ENCODE results near the gene MAN1C1. TPM values are rescaled to one million over a fixed set of nuclear protein-coding genes. Genes with fewer than 3 reads are reported as not detected.

MAN1C1 gene
- total RNA-seq, 1 experiment from 2014 or later = 16.8 TPM

GRCh38 chr1:25645637-25646400 lies 29.2 kb downstream of the MAN1C1 start:
- peaks cover 8% of the 10 kb centered on the region for H3K4me1 Mint-ChIP-seq
- CTCF ChIA-PET = interaction anchor here (1.1 to 1.4 kb wide), 6 partner anchors 13 to 152 kb away, joined by 3 to 5 read pairs (median 5); no protein-coding TSS in a partner anchor
- H3K4me3 Mint-ChIP-seq = no peak overlapping the region
- H3K36me3 Mint-ChIP-seq = no peaks in the 10 kb centered on the region
- POLR2A ChIA-PET = no interaction called here
- TF ChIP-seq ZNF138 (CRISPR knock-in tag; conservative IDR thresholded peaks at IDR 0.05) (no peak), MYBL2 (CRISPR knock-in tag; IDR thresholded peaks at IDR 0.05) (no peak), FOXP1 (CRISPR knock-in tag; IDR thresholded peaks at IDR 0.05; ENCODE audit: borderline replicate concordance) (no peak), GABPB1 (CRISPR knock-in tag; IDR thresholded peaks at IDR 0.05) (no peak), ZNF416 (CRISPR knock-in tag; IDR thresholded peaks at IDR 0.05) (no peak), IRF2 (CRISPR knock-in tag; IDR thresholded peaks at IDR 0.05; ENCODE audit: borderline replicate concordance, low read depth) (no peak), ZMAT4 (CRISPR knock-in tag; IDR thresholded peaks at IDR 0.05) (no peak), SOX15 (CRISPR knock-in tag; IDR thresholded peaks at IDR 0.05) (no peak), ZNF396 (CRISPR knock-in tag; IDR thresholded peaks at IDR 0.05; ENCODE audit: borderline replicate concordance) (no peak), ATF1 (CRISPR knock-in tag; IDR thresholded peaks at IDR 0.05) (no peak)
- DNase-seq (ENCODE audit: low spot score) = no peak
- no peaks in the 10 kb centered on the region for H3K27me3 Mint-ChIP-seq (ENCODE audit: low read depth)
- H3K9me3 Mint-ChIP-seq = no peaks in the 10 kb centered on the region
- no peak for ATAC-seq
- no peak overlapping the region for H3K27ac Mint-ChIP-seq

GRCh38 chr1:25647106-25647505 lies 30.5 kb downstream of the MAN1C1 start:
- Mint-ChIP-seq H3K27me3 (ENCODE audit: low read depth) (no peaks in the 10 kb centered on the region), H3K9me3 (no peaks in the 10 kb centered on the region), H3K4me1 (0 out of 2 replicates have a peak, but pooled peaks cover 3% of the 10 kb centered on the region), H3K4me3 (no peak overlapping the region), H3K36me3 (no peaks in the 10 kb centered on the region), H3K27ac (no peak overlapping the region)
- no peak for ATAC-seq
- ChIA-PET POLR2A (no interaction called here), CTCF (no interaction called here)
- DNase-seq (ENCODE audit: low spot score) = no peak
- no peak for TF ChIP-seq ZNF263 (CRISPR knock-in tag; IDR thresholded peaks at IDR 0.05; ENCODE audit: low read depth)
- TF ChIP-seq ZNF532 (CRISPR knock-in tag; IDR thresholded peaks at IDR 0.05; ENCODE audit: borderline replicate concordance) = no peak
- TF ChIP-seq USF1 (CRISPR knock-in tag; IDR thresholded peaks at IDR 0.05) = no peak
- no peak for TF ChIP-seq FOXK1 (CRISPR knock-in tag; IDR thresholded peaks at IDR 0.05)
- no peak for TF ChIP-seq NFATC4 (CRISPR knock-in tag; IDR thresholded peaks at IDR 0.05)
- no peak for TF ChIP-seq ZSCAN18 (CRISPR knock-in tag; IDR thresholded peaks at IDR 0.05)
- TF ChIP-seq ATF6 (CRISPR knock-in tag; IDR thresholded peaks at IDR 0.05) = no peak
- TF ChIP-seq STAT6 (CRISPR knock-in tag; conservative IDR thresholded peaks at IDR 0.05; ENCODE audit: low read depth) = no peak
- TF ChIP-seq PRDM15 (CRISPR knock-in tag; IDR thresholded peaks at IDR 0.05) = no peak

All from WTC11 (cell line).